ENCODE data around the gene PKN2. TPM values are rescaled to one million over a fixed set of nuclear protein-coding genes. Genes with fewer than 3 reads are reported as not detected.

PKN2 gene
- total and polyA plus RNA-seq, 2 of the 8 experiments (the other 6 are each of a cell fraction or from before 2014, with no cell fraction given) = 7.8 to 32.0 TPM

- H4K91ac ChIP-seq (replicated peaks; ENCODE audit: insufficient read length, low read length) = no peak overlapping the region
- no peak overlapping the region for H2AK5ac ChIP-seq (ENCODE audit: low read depth, low read length)
- no peaks in the 10 kb centered on the region; a peak in 1 of 8 replicates for H3K36me3 ChIP-seq (ENCODE audit: control insufficient read depth in 2 of 4, insufficient read depth in 4 of 4, low read length in 3 of 4)
- peak overlapping the region; percentile 97 for H4K8ac ChIP-seq (ENCODE audit: extremely low read depth, insufficient read depth, low read length)
- H3K14ac ChIP-seq (ENCODE audit: insufficient read length) = no peak overlapping the region
- H3K4me2 ChIP-seq (ENCODE audit: insufficient read depth in 1 of 2, low read depth in 2 of 2, low read length in 2 of 2) = peak overlapping the region; percentile 9 to 78
- peak overlapping the region; percentile 77 for H3K56ac ChIP-seq (replicated peaks; ENCODE audit: insufficient read length, low read depth, low read length)
- H2BK12ac ChIP-seq (ENCODE audit: low read depth, low read length) = no peak overlapping the region
- no peaks in the 10 kb centered on the region for H3K9me3 ChIP-seq (ENCODE audit: insufficient read depth in 2 of 2, low read depth in 1 of 2, low read length in 1 of 2)
- no peak overlapping the region for H2BK15ac ChIP-seq (ENCODE audit: low read length)
- 0 out of 2 replicates have a peak, but pooled peaks cover 3% of the 10 kb centered on the region for H3K23me2 ChIP-seq (ENCODE audit: low read depth, low read length)
- H3K4me1 ChIP-seq (replicated peaks in 1 of 4; ENCODE audit: control insufficient read depth in 3 of 4, insufficient read depth in 4 of 4, low read length in 3 of 4) = 0 out of 7 replicates have a peak, but pooled peaks cover 0 to 3% (median 0%) of the 10 kb centered on the region in 4 experiments
- peak overlapping the region; percentile 33 for H2BK120ac ChIP-seq (replicated peaks; ENCODE audit: low read depth, low read length)
- no peak overlapping the region for H3K18ac ChIP-seq (ENCODE audit: extremely low read depth, low read length)
- no peaks in the 10 kb centered on the region for H3K79me1 ChIP-seq (ENCODE audit: low read depth, low read length)
- ChIA-PET POLR2A (ENCODE audit: partially characterized antibody) (interaction anchor here (0.9 to 2.7 kb wide), 13 partner anchors 10 to 1337 kb away, joined by 3 to 25 read pairs (median 4); partner anchors contain the start of gene GTF2B), CTCF (ENCODE audit: partially characterized antibody) (interaction anchor here (0.9 to 6.0 kb wide), 7 partner anchors 13 to 192 kb away, joined by 3 to 37 read pairs (median 4); no protein-coding TSS in a partner anchor)
- peak overlapping the region; percentile 91 for H4K5ac ChIP-seq (ENCODE audit: insufficient read length, low read depth, low read length)
- H2AFZ ChIP-seq (ENCODE audit: low read length) = no peak overlapping the region
- H3K9ac ChIP-seq (replicated peaks in 1 of 4; ENCODE audit: extremely low read depth in 1 of 4, low read depth in 3 of 4, low read length in 3 of 4) = peak overlapping the region; percentile 47 to 98 (median 78)
- peak overlapping the region; percentile 53 to 96 (median 92) for H3K4me3 ChIP-seq (ENCODE audit: extremely low read depth in 1 of 4, insufficient read depth in 2 of 4, low read depth in 3 of 4, low read length in 4 of 4)
- WGBS, 2 experiments (ENCODE audit: extremely low coverage in 1 of 2, insufficient coverage in 1 of 2, insufficient read length in 1 of 2, insufficient replicate concordance in 2 of 2, low coverage in 1 of 2, low lambda C conversion rate in 2 of 2, missing lambda C conversion rate in 1 of 2) = 1% methylated on average over 32 of the region's 58 CpGs; no CpG with 5 or more reads in 1 of the 2 experiments
- H4K20me1 ChIP-seq (replicated peaks in 1 of 2; ENCODE audit: control insufficient read depth in 1 of 2, insufficient read depth in 2 of 2, low read length in 2 of 2) = no peaks in the 10 kb centered on the region
- DNase-seq (ENCODE audit: low read depth in 1 of 2, low spot score in 2 of 2) = peak; percentile 39 to 83
- H3K27ac ChIP-seq (ENCODE audit: low read depth, low read length) = peak overlapping the region; percentile 89
- peak overlapping the region; percentile 69 for H3K4ac ChIP-seq (replicated peaks; ENCODE audit: insufficient read length, low read depth, low read length)
- H2BK20ac ChIP-seq (ENCODE audit: low read length) = no peak overlapping the region
- no peak for FAIRE-seq
- H3K23ac ChIP-seq (ENCODE audit: insufficient read length) = no peak overlapping the region
- peak overlapping the region; percentile 75 for H2BK5ac ChIP-seq (ENCODE audit: low read depth, low read length)
- H3K79me2 ChIP-seq (ENCODE audit: control insufficient read depth in 1 of 2, insufficient read depth in 2 of 2, low read length in 2 of 2) = peaks cover 4 to 48% of the 10 kb centered on the region in 2 experiments; a peak in 3 of 4 replicates
- no peaks in the 10 kb centered on the region for H3K27me3 ChIP-seq (replicated peaks in 1 of 4; ENCODE audit: control insufficient read depth in 3 of 4, extremely low read depth in 1 of 4, insufficient read depth in 3 of 4, low read length in 3 of 4)
- TF ChIP-seq HDAC2 (IDR thresholded peaks at IDR 0.05; ENCODE audit: borderline replicate concordance in 1 of 2, low read depth in 2 of 2, low read length in 2 of 2) (0 out of 4 replicates have a peak, but pooled peaks of 1 of the 2 experiments have one; percentile 22), KDM5A (IDR thresholded peaks at IDR 0.05; ENCODE audit: low read length) (peak; percentile 46; the same call in 1 of the 2 replicates), TBP (IDR thresholded peaks at IDR 0.05; ENCODE audit: low read depth, low read length) (no peak; the same call in 1 of the 2 replicates), MAX (IDR thresholded peaks at IDR 0.05) (peak; percentile 15; the same call in 1 of the 2 replicates), SRF (IDR thresholded peaks at IDR 0.05; ENCODE audit: low read depth, low read length) (no peak), POLR2AphosphoS5 (IDR thresholded peaks at IDR 0.05; ENCODE audit: low read depth, low read length) (no peak; the same call in 1 of the 2 replicates), CHD2 (IDR thresholded peaks at IDR 0.05; ENCODE audit: low read length) (no peak), SP4 (IDR thresholded peaks at IDR 0.05; ENCODE audit: low read length) (no peak), EP300 (IDR thresholded peaks at IDR 0.05; ENCODE audit: borderline replicate concordance in 1 of 2, low read depth in 2 of 2, low read length in 2 of 2) (0 out of 3 replicates have a peak, but pooled peaks of 1 of the 2 experiments have one; percentile 11), SIRT6 (IDR thresholded peaks at IDR 0.05; ENCODE audit: low read length) (no peak), FOSL1 (IDR thresholded peaks at IDR 0.05; ENCODE audit: insufficient read depth, low read depth, low read length) (no peak)
Measured at GRCh38 chr1:88684482-88685258, 597 bp downstream of the PKN2 start.

Data from H1 (cell line).